HG02798 (cell line): ENCODE data around the gene OTUD3.

Experiments used
- ATAC-seq: cut with Tn5 transposase; IDR thresholded peaks from one replicate; pipeline ENCODE4 v1.9.1; 2021; ENCODE audit warnings: mild to moderate bottlenecking; ENCODE audit not compliant: unreplicated experiment, poor library complexity

OTUD3 gene

DNA sequence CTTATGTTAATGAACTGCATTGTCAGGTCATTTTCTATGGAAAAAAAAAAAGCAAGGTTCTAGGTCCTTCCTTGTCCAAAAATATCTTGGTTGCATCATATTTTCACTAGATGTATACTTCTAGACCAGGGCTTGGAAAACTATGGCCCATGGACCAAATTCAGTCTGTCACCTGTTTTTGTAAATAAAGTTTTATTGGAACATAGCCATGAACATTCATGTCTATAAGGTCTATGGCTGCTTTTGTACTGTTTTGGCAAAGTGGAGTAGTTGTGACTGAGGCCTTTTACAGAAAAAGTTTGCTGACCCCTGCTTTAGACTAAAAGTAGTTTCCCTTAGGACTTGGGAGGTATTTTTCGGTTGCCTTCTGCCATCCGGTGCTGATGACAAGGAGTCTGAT, 60.5 kb downstream of the OTUD3 start:
- no peak for ATAC-seq

DNA sequence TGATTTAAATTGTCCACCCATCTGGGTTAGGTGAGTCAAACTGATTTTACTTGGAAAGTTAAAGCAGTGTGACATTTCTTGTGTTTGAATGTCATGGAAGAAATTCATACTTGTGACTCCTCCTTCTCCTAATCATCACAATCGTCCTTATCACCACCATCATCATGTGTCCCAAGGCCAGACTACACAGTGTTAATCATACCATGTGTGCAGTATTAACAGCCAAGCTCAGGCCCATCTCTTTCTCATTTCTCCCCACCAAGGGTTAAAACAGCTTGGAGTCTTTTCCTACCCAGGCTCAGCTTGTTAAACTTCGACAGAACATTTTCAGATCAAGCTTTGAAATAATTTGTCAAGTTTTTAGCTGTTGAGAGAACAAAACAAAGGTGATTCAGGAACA, 63.7 kb downstream of the OTUD3 start:
- ATAC-seq = no peak

- no peak for ATAC-seq
These were observed 64.1 kb downstream of the OTUD3 start for GRCh38 chr1:19946331-19946751.

GRCh38 chr1:19946971-19947370, 64.8 kb downstream of the OTUD3 start:
- no peak for ATAC-seq

- ATAC-seq = no peak
These were observed 66.8 kb downstream of the OTUD3 start for GRCh38 chr1:19949016-19949415.

GRCh38 chr1:19954059-19954458, 71.9 kb downstream of the OTUD3 start:
- ATAC-seq = no peak

DNA sequence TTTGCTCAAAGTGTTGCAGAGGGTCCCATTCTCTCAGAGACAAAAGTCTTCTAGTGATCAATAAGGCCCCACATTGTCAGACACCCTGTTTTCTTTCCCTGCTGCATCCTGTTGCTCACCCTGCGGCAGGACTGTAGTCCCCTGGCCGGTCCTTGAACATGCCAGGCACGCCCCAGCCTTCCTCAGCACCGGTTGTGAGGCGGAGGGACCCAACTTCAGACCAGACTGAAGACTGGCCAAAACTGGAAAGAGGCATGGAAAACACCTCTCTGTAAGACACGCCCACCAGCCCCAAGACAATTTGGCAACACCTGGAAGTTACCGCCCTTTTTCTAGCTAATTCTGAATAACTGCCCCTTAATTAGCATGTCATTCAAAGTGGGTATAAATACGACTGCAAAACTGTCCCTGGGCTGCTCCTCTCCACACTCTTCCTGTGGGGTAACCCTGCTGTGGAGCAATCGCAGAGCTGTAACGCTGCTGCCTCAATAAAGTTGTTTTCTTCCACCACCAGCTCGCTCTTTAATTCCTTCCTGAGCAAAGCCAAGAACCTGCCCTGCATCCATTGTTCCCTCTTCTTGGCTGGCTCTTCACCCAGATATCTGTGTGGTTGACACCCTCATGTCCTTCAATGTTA, 73.5 kb downstream of the OTUD3 start:
- ATAC-seq = no peak

DNA sequence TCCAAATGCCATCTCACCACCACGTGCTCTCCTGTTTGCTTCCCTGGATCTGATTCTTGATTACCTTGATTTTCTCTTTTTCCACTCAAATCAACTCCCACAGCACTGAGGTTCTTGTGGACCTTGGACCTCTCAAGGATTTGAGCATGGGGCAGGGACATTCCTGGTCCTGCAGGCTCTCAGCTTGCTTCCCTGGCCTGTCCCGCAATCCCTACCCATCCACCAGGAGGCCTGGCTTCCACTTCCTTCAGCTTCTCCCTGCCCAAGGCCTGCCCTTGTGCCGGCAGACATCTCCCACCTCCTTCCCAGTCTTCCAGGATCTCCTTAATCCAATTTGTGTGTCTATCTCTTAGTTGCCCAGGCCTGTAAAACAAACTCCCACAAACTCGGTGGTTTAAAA, 75.6 kb downstream of the OTUD3 start:
- no peak for ATAC-seq

DNA sequence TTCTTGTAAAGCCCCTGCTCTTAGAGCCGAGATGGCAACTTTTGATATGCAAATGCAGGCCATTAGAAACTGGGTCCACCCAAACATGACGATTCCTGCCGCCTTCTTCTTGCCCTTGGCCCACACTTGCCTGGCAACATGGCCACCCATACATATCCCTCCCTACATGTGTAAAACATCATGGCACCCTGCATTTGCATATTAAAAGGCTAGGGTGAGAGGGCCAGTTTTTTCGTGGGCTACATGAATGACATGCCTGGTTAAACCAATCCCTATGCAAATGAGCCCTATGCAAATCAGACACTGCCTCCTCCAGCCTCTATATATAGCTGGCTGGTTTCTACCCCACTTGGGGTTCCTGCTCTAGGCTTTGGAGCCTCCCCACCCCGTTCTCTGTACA, 78.4 kb downstream of the OTUD3 start:
- ATAC-seq = no peak
